A673 (cell line): ENCODE measurements around the gene LUZP2.

Experiments used
- EZH2 ChIP-seq: fragments of 200-600 bp; sonication (generic); IDR thresholded peaks from 2 replicates; pipeline ENCODE4 v1.6.1; 2017; ENCODE audit warnings: borderline replicate concordance, low read depth, mild to moderate bottlenecking, mixed read lengths, antibody characterized with exemption, low read length; ENCODE audit not compliant: poor library complexity, severe bottlenecking
- TF ChIP-seq, protein P1 (sequence below): fragments of 300-800, 200-600 bp; sonication (generic); conservative IDR thresholded peaks from 2 replicates; pipeline ENCODE4 v1.5.1; 2017; ENCODE audit warnings: low read depth, mild to moderate bottlenecking, antibody characterized with exemption, low read length, moderate library complexity, mixed read lengths

DNA sequence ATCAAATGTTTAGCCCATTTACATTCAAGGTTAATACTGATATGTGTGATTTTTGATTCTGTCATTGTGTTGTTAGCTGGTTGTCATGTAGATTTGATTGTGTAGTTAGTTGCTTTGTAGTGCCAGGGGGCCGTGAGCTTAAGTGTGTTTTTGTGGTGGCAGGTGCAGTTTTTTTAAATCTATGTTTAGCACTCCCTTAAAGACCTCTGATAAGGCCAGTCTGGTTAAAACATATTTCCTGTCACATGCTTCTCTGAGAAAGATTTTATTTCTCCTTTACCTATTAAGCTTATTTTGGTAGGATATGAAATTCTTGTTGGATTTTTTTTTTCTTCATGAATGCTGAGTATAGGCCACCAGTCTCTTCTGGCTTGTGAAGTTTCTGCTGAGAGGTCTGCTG is 540.6 kb downstream of the LUZP2 start:
- no peak for TF ChIP-seq EZH2
- TF ChIP-seq, protein P1, sequence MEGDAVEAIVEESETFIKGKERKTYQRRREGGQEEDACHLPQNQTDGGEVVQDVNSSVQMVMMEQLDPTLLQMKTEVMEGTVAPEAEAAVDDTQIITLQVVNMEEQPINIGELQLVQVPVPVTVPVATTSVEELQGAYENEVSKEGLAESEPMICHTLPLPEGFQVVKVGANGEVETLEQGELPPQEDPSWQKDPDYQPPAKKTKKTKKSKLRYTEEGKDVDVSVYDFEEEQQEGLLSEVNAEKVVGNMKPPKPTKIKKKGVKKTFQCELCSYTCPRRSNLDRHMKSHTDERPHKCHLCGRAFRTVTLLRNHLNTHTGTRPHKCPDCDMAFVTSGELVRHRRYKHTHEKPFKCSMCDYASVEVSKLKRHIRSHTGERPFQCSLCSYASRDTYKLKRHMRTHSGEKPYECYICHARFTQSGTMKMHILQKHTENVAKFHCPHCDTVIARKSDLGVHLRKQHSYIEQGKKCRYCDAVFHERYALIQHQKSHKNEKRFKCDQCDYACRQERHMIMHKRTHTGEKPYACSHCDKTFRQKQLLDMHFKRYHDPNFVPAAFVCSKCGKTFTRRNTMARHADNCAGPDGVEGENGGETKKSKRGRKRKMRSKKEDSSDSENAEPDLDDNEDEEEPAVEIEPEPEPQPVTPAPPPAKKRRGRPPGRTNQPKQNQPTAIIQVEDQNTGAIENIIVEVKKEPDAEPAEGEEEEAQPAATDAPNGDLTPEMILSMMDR, result no peak
